GM12878 (cell line): ENCODE measurements around the gene KMT2B. TPM values are rescaled to one million over a fixed set of nuclear protein-coding genes. Genes with fewer than 3 reads are reported as not detected.

Experiments
- ATAC-seq: fragments of 200-7000 bp; cut with Tn5 transposase; 3 replicates; pipeline ENCODE4 v1.9.1; 2020; ENCODE audit warnings: mild to moderate bottlenecking, moderate library complexity
- BruUV-seq: library from RNA; stranded (reverse); fragments of 400-500 nt; replicated peaks from 2 replicates; lab custom pipeline; 2021; lab: Mats Ljungman, UMichigan
- CTCF ChIA-PET: fragments of 300-600 bp; sonication (Branson Sonifier 250); formaldehyde crosslinking; extraction: SDS; loops from one replicate; lab custom pipeline; 2021; ENCODE audit warnings: inconsistent platforms; lab: Yijun Ruan, JAX
- POLR2A ChIA-PET: fragments of 350-600 bp; formaldehyde crosslinking; extraction: SDS; loops from one replicate; lab custom pipeline; 2021; ENCODE audit warnings: inconsistent platforms; lab: Charles Lee
- RAD21 ChIA-PET: fragments of 300-600 bp; sonication (Branson Sonifier 250); formaldehyde crosslinking; loops from one replicate; lab custom pipeline; 2023; ENCODE audit warnings: antibody characterized with exemption; ENCODE audit not compliant: unreplicated experiment; lab: Charles Lee
- SMC1A ChIA-PET: fragments of 300-600 bp; sonication (Branson Sonifier 250); formaldehyde crosslinking; loops from one replicate; lab custom pipeline; 2023; ENCODE audit not compliant: unreplicated experiment, uncharacterized antibody; lab: Charles Lee
- DNase-seq: peaks from one replicate; pipeline ENCODE4 v3.0.0-alpha.2; 2011; ENCODE audit warnings: low read depth, low spot score
- FAIRE-seq: peaks from 3 replicates; lab custom pipeline; 2011; peaks lifted over from hg19 to GRCh38; lab: Jason Lieb, UNC
- H2AFZ ChIP-seq: 2 replicates; pipeline ENCODE4 v1.6.0; 2011; ENCODE audit warnings: low read depth, low read length, control low read depth; ENCODE audit not compliant: control insufficient read depth
- H3K27ac ChIP-seq: 2 replicates; pipeline ENCODE4 v1.5.1; 2011; ENCODE audit warnings: control low read depth; ENCODE audit not compliant: control insufficient read depth, insufficient read depth
- H3K27me3 ChIP-seq, 2 experiments: replicated peaks in 1 of 2; 2 replicates each; pipeline versions ENCODE4 v1.6.0 to v1.6.1; 2011; ENCODE audit warnings: low read length in 1 of 2; ENCODE audit not compliant: control insufficient read depth in 2 of 2, insufficient read depth in 2 of 2
- H3K36me3 ChIP-seq, 2 experiments: 2 replicates each; pipeline ENCODE4 v1.5.1; 2011; ENCODE audit warnings: low read length in 1 of 2; ENCODE audit not compliant: control insufficient read depth in 2 of 2, insufficient read depth in 2 of 2
- H3K4me1 ChIP-seq: 2 replicates; pipeline ENCODE4 v1.6.1; 2011; ENCODE audit warnings: mild to moderate bottlenecking, low read length, moderate library complexity, mixed read lengths; ENCODE audit not compliant: control insufficient read depth, insufficient read depth
- H3K4me2 ChIP-seq: 2 replicates; pipeline ENCODE4 v1.6.0; 2011; ENCODE audit warnings: control low read depth; ENCODE audit not compliant: control insufficient read depth, insufficient read depth
- H3K4me3 ChIP-seq: fragments of 200-600 bp; sonication (generic); 2 replicates; pipeline ENCODE4 v1.5.1; 2016
- H3K79me2 ChIP-seq: 2 replicates; pipeline ENCODE4 v1.6.0; 2011; ENCODE audit warnings: low read length; ENCODE audit not compliant: control insufficient read depth, insufficient read depth
- H3K9ac ChIP-seq: 2 replicates; pipeline ENCODE4 v1.8.0; 2011; ENCODE audit warnings: low read length, control low read depth, mixed read lengths; ENCODE audit not compliant: control insufficient read depth, insufficient read depth
- H3K9me3 ChIP-seq: replicated peaks from 3 replicates; pipeline ENCODE4 v1.5.1; 2011; ENCODE audit warnings: mild to moderate bottlenecking, low read length; ENCODE audit not compliant: control insufficient read depth, insufficient read depth
- H4K20me1 ChIP-seq: 2 replicates; pipeline ENCODE4 v1.6.0; 2011; ENCODE audit not compliant: control insufficient read depth, insufficient read depth
- EZH2 ChIP-seq: IDR thresholded peaks from 2 replicates; pipeline ENCODE4 v1.6.1; 2012; ENCODE audit warnings: low read depth, mild to moderate bottlenecking, control low read depth, inconsistent platforms, low read length, borderline replicate concordance; ENCODE audit not compliant: control insufficient read depth
- PAX8 ChIP-seq: fragments of 450-650 bp; IDR thresholded peaks from 2 replicates; pipeline ENCODE4 v1.6.1; 2017; ENCODE audit warnings: mild to moderate bottlenecking, moderate library complexity
- RCOR1 ChIP-seq: conservative IDR thresholded peaks from 2 replicates; pipeline ENCODE4 v1.6.1; 2012; ENCODE audit warnings: low read depth, low read length, improper control_type of control experiment
- SMARCA5 ChIP-seq: fragments of 450-650 bp; IDR thresholded peaks from 2 replicates; pipeline ENCODE4 v1.6.1; 2017; ENCODE audit warnings: mild to moderate bottlenecking
- TCF12 ChIP-seq: IDR thresholded peaks from 2 replicates; pipeline ENCODE4 v1.6.1; 2011; ENCODE audit warnings: low read depth, mild to moderate bottlenecking, low read length
- WGBS: methylation state at CpG from one replicate; pipeline ENCODE4 v1.1.6; 2016; ENCODE audit warnings: low lambda C conversion rate; ENCODE audit not compliant: insufficient replicate concordance, insufficient coverage; ENCODE audit errors: missing lambda C conversion rate; 5-methylcytosine and 5-hydroxymethylcytosine counted together
- in situ Hi-C: fragments of 300-500 bp; cut with MboI; formaldehyde crosslinking; loops from 9 replicates; pipeline ENCODE4 v1.14.3; 2018; ENCODE audit warnings: mixed read lengths
- intact Hi-C: fragments of 100-400 bp; cut with micrococcal nuclease; formaldehyde crosslinking; loops from one replicate; pipeline ENCODE4 v1.14.2; 2022; ENCODE audit not compliant: unreplicated experiment
- polyA plus RNA-seq, 11 experiments: library from polyadenylated mRNA; depleted of rRNA in 4 of 11; unstranded in 6 of 11; stranded (reverse) in 5 of 11; fragments of >200 nt; fragmentation: Nextera tagmentation in 4 of 11; fragmentation: Illumina TruSeq in 1 of 11; extraction: Ambion mirVana in 4 of 11; extraction: Trizol in 1 of 11; gene quantifications; 1 replicate in 1 of 11; 2 replicates in 10 of 11; pipeline versions ENCODE4 v1.2.1 to v1.2.3, GENCODE V29; 2011 to 2016; ENCODE audit warnings: inconsistent platforms in 2 of 11, missing spikeins in 2 of 11, low read depth in 1 of 11
- total RNA-seq, 4 experiments: library from RNA; depleted of rRNA in 3 of 4; stranded (reverse); fragments of >200 nt in 3 of 4; fragmentation: Illumina TruSeq in 1 of 4; extraction: Trizol in 1 of 4; gene quantifications; 2 replicates each; pipeline versions ENCODE4 v1.2.1 to v1.2.3, GENCODE V29; 2013 to 2021
- TF ChIP-seq, protein P1 (sequence below): fragments of 450-650 bp; IDR thresholded peaks from 2 replicates; pipeline ENCODE4 v1.6.1; 2018; ENCODE audit warnings: mild to moderate bottlenecking, low read depth, moderate library complexity; ENCODE audit not compliant: partially characterized antibody
- TF ChIP-seq, protein P2 (sequence below): fragments of 450-650 bp; IDR thresholded peaks from 2 replicates; pipeline ENCODE4 v1.6.1; 2018; ENCODE audit warnings: borderline replicate concordance, mild to moderate bottlenecking; ENCODE audit not compliant: partially characterized antibody
- TF ChIP-seq, protein P3 (sequence below): fragments of 450-650 bp; IDR thresholded peaks from 2 replicates; pipeline ENCODE4 v1.6.1; 2016; ENCODE audit warnings: mild to moderate bottlenecking, moderate library complexity, borderline replicate concordance
- TF ChIP-seq, protein P4 (sequence below): IDR thresholded peaks from 2 replicates; pipeline ENCODE4 v1.6.1; 2012; ENCODE audit warnings: low read depth, low read length, improper control_type of control experiment
- TF ChIP-seq, protein P5 (sequence below): fragments of 450-650 bp; IDR thresholded peaks from 2 replicates; pipeline ENCODE4 v1.6.1; 2017; ENCODE audit warnings: mild to moderate bottlenecking

Gene KMT2B
- total and polyA plus RNA-seq, 10 of the 15 experiments (the other 5 are each of a cell fraction or from before 2014, with no cell fraction given) = 0.71 to 35.6 (median 6.0) TPM

DNA sequence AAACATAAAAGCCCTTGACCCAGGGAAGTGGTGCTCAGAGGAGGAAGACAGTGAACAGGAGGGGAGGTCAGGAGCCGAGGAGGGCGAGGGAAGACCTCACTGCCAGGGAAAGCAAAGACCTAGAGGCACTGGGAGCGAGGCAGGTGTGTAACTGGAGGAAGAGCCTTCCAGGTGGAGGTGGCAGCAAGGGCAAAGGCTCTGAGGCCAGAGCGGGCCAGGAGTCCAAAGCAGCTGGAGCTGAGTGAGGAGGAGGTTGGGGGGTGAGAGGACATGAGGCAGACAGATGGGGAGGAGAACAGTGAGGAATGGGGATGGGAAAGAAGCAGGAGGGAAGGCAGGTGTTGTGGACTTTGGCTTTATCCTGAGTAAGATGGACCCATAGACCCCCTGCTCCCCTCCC is 47.8 kb upstream of the KMT2B start (continued):
- TF ChIP-seq, protein P1, sequence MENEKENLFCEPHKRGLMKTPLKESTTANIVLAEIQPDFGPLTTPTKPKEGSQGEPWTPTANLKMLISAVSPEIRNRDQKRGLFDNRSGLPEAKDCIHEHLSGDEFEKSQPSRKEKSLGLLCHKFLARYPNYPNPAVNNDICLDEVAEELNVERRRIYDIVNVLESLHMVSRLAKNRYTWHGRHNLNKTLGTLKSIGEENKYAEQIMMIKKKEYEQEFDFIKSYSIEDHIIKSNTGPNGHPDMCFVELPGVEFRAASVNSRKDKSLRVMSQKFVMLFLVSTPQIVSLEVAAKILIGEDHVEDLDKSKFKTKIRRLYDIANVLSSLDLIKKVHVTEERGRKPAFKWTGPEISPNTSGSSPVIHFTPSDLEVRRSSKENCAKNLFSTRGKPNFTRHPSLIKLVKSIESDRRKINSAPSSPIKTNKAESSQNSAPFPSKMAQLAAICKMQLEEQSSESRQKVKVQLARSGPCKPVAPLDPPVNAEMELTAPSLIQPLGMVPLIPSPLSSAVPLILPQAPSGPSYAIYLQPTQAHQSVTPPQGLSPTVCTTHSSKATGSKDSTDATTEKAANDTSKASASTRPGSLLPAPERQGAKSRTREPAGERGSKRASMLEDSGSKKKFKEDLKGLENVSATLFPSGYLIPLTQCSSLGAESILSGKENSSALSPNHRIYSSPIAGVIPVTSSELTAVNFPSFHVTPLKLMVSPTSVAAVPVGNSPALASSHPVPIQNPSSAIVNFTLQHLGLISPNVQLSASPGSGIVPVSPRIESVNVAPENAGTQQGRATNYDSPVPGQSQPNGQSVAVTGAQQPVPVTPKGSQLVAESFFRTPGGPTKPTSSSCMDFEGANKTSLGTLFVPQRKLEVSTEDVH = no peak
- TF ChIP-seq EZH2 (no peak), RCOR1 (no peak)

DNA sequence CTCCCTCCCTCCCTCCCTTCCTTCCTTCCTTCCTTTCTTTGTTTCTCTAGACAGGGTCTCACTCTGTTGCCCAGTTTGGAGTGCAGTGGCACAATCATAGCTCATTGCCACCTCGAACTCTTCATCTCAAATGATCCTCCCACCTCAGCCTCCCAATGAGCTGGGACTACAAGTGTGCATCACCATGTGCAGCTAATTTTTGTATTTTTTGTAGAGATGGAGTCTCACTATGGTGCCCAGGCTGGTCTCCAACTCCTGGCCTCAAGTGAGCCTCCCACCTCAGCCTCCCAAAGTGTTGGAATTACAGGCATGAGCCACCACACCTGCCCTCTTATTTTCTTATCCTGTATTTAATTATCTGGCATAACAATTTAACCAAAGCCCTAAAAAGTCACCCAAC is 47.1 kb upstream of the KMT2B start:
- ChIA-PET POLR2A (no interaction called here), SMC1A (no interaction called here), RAD21 (no interaction called here), CTCF (no interaction called here)
- Histone ChIP-seq H3K9me3 (no peaks in the 10 kb centered on the region), H3K36me3 (0 out of 4 replicates have a peak, but pooled peaks cover 0 to 2% of the 10 kb centered on the region in 2 experiments), H3K27ac (no peak overlapping the region), H3K9ac (no peak overlapping the region), H4K20me1 (no peaks in the 10 kb centered on the region), H2AFZ (no peak overlapping the region), H3K4me3 (no peak overlapping the region), H3K27me3 (no peaks in the 10 kb centered on the region), H3K79me2 (no peaks in the 10 kb centered on the region), H3K4me2 (no peak overlapping the region), H3K4me1 (peaks cover 4% of the 10 kb centered on the region)
- BruUV-seq = no TSS peak
- in situ Hi-C loops = no loop called here
- intact Hi-C loops = no loop called here
- WGBS = 43% methylated on average over 1 of the region's 1 CpG
- FAIRE-seq (no peak), ATAC-seq (no peak), DNase-seq (no peak)
- no peak for TF ChIP-seq PAX8
- TF ChIP-seq, protein P2, sequence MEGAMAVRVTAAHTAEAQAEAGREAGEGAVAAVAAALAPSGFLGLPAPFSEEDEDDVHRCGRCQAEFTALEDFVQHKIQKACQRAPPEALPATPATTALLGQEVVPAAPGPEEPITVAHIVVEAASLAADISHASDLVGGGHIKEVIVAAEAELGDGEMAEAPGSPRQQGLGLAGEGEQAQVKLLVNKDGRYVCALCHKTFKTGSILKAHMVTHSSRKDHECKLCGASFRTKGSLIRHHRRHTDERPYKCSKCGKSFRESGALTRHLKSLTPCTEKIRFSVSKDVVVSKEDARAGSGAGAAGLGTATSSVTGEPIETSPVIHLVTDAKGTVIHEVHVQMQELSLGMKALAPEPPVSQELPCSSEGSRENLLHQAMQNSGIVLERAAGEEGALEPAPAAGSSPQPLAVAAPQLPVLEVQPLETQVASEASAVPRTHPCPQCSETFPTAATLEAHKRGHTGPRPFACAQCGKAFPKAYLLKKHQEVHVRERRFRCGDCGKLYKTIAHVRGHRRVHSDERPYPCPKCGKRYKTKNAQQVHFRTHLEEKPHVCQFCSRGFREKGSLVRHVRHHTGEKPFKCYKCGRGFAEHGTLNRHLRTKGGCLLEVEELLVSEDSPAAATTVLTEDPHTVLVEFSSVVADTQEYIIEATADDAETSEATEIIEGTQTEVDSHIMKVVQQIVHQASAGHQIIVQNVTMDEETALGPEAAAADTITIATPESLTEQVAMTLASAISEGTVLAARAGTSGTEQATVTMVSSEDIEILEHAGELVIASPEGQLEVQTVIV = no peak
- TF ChIP-seq, protein P3, sequence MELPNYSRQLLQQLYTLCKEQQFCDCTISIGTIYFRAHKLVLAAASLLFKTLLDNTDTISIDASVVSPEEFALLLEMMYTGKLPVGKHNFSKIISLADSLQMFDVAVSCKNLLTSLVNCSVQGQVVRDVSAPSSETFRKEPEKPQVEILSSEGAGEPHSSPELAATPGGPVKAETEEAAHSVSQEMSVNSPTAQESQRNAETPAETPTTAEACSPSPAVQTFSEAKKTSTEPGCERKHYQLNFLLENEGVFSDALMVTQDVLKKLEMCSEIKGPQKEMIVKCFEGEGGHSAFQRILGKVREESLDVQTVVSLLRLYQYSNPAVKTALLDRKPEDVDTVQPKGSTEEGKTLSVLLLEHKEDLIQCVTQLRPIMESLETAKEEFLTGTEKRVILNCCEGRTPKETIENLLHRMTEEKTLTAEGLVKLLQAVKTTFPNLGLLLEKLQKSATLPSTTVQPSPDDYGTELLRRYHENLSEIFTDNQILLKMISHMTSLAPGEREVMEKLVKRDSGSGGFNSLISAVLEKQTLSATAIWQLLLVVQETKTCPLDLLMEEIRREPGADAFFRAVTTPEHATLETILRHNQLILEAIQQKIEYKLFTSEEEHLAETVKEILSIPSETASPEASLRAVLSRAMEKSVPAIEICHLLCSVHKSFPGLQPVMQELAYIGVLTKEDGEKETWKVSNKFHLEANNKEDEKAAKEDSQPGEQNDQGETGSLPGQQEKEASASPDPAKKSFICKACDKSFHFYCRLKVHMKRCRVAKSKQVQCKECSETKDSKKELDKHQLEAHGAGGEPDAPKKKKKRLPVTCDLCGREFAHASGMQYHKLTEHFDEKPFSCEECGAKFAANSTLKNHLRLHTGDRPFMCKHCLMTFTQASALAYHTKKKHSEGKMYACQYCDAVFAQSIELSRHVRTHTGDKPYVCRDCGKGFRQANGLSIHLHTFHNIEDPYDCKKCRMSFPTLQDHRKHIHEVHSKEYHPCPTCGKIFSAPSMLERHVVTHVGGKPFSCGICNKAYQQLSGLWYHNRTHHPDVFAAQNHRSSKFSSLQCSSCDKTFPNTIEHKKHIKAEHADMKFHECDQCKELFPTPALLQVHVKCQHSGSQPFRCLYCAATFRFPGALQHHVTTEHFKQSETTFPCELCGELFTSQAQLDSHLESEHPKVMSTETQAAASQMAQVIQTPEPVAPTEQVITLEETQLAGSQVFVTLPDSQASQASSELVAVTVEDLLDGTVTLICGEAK = no peak
- TF ChIP-seq, protein P4, sequence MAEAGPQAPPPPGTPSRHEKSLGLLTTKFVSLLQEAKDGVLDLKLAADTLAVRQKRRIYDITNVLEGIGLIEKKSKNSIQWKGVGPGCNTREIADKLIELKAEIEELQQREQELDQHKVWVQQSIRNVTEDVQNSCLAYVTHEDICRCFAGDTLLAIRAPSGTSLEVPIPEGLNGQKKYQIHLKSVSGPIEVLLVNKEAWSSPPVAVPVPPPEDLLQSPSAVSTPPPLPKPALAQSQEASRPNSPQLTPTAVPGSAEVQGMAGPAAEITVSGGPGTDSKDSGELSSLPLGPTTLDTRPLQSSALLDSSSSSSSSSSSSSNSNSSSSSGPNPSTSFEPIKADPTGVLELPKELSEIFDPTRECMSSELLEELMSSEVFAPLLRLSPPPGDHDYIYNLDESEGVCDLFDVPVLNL = no peak
- no peak for TF ChIP-seq TCF12
- no peak for TF ChIP-seq SMARCA5
- TF ChIP-seq, protein P5, sequence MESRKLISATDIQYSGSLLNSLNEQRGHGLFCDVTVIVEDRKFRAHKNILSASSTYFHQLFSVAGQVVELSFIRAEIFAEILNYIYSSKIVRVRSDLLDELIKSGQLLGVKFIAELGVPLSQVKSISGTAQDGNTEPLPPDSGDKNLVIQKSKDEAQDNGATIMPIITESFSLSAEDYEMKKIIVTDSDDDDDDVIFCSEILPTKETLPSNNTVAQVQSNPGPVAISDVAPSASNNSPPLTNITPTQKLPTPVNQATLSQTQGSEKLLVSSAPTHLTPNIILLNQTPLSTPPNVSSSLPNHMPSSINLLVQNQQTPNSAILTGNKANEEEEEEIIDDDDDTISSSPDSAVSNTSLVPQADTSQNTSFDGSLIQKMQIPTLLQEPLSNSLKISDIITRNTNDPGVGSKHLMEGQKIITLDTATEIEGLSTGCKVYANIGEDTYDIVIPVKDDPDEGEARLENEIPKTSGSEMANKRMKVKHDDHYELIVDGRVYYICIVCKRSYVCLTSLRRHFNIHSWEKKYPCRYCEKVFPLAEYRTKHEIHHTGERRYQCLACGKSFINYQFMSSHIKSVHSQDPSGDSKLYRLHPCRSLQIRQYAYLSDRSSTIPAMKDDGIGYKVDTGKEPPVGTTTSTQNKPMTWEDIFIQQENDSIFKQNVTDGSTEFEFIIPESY = no peak
